ENCODE results near the gene KCTD16. TPM values are rescaled to one million over a fixed set of nuclear protein-coding genes. Genes with fewer than 3 reads are reported as not detected.

KCTD16 gene
- total and polyA plus RNA-seq, 2 donors (not counting 1 experiment from before 2014, with no cell fraction given) = not detected

- H3K4me1 Mint-ChIP-seq = no peaks in the 10 kb centered on the region
- no peak for DNase-seq
- H3K27ac Mint-ChIP-seq = no peak overlapping the region
- H2AFZ ChIP-seq (ENCODE audit: insufficient read depth, low read depth, low read length, poor library complexity, severe bottlenecking) = no peak overlapping the region
- no peaks in the 10 kb centered on the region for H3K9me3 ChIP-seq (ENCODE audit: control extremely low read depth in 1 of 3, control insufficient read depth in 2 of 3, insufficient read depth in 1 of 3, low read length in 2 of 3)
- H3K79me2 ChIP-seq (ENCODE audit: control insufficient read depth, insufficient read depth, low read length) = no peaks in the 10 kb centered on the region
- intact Hi-C loops (cut with micrococcal nuclease) = no loop called here
- H3K4me1 ChIP-seq (ENCODE audit: control insufficient read depth in 2 of 2, insufficient read depth in 2 of 2, low read length in 2 of 2) = no peaks in the 10 kb centered on the region
- 86% methylated on average over 2 of the region's 4 CpGs for WGBS (ENCODE audit: insufficient coverage)
- no peak for ATAC-seq (ENCODE audit: low read depth)
- no peak overlapping the region for H3K4me2 ChIP-seq (replicated peaks; ENCODE audit: low read depth, low read length, poor library complexity, severe bottlenecking)
- ChIA-PET CTCF (interaction anchor here (0.5 kb wide), 1 partner anchor 697 kb away, joined by 3 read pairs; no protein-coding TSS in a partner anchor), POLR2A (no interaction called here)
- TF ChIP-seq, protein P1, sequence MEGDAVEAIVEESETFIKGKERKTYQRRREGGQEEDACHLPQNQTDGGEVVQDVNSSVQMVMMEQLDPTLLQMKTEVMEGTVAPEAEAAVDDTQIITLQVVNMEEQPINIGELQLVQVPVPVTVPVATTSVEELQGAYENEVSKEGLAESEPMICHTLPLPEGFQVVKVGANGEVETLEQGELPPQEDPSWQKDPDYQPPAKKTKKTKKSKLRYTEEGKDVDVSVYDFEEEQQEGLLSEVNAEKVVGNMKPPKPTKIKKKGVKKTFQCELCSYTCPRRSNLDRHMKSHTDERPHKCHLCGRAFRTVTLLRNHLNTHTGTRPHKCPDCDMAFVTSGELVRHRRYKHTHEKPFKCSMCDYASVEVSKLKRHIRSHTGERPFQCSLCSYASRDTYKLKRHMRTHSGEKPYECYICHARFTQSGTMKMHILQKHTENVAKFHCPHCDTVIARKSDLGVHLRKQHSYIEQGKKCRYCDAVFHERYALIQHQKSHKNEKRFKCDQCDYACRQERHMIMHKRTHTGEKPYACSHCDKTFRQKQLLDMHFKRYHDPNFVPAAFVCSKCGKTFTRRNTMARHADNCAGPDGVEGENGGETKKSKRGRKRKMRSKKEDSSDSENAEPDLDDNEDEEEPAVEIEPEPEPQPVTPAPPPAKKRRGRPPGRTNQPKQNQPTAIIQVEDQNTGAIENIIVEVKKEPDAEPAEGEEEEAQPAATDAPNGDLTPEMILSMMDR (IDR thresholded peaks at IDR 0.05) = no peak
- TF ChIP-seq EZH2 (IDR thresholded peaks at IDR 0.05; ENCODE audit: borderline replicate concordance, insufficient read depth, low read depth, low read length, poor library complexity, severe bottlenecking) = no peak
- no peak overlapping the region for H3K4me3 ChIP-seq (ENCODE audit: control extremely low read depth in 1 of 5, extremely low read depth in 1 of 5, insufficient read depth in 1 of 5, low read depth in 2 of 5, low read length in 4 of 5)
- no peaks in the 10 kb centered on the region for H4K20me1 ChIP-seq (ENCODE audit: control insufficient read depth, insufficient read depth, low read length, poor library complexity, severe bottlenecking)
- H3K27ac ChIP-seq (ENCODE audit: low read length in 2 of 2) = no peak overlapping the region
- H3K27me3 Mint-ChIP-seq = peaks cover 3% of the 10 kb centered on the region
- H3K9ac ChIP-seq (ENCODE audit: low read length) = no peak overlapping the region
- H3K4me3 Mint-ChIP-seq = no peak overlapping the region
- H3K27me3 ChIP-seq (replicated peaks in 1 of 4; ENCODE audit: control extremely low read depth in 1 of 4, control insufficient read depth in 3 of 4, insufficient read depth in 4 of 4, low read length in 3 of 4) = no peaks in the 10 kb centered on the region
- no peaks in the 10 kb centered on the region for H3K9me3 Mint-ChIP-seq (ENCODE audit: insufficient read depth)
- H3K36me3 ChIP-seq (replicated peaks in 1 of 2; ENCODE audit: control extremely low read depth in 1 of 2, control insufficient read depth in 1 of 2, extremely low read depth in 1 of 2, insufficient read depth in 2 of 2, low read length in 1 of 2) = no peaks in the 10 kb centered on the region
Observed at GRCh38 chr5:144307736-144308135, 137.1 kb downstream of the KCTD16 start.

DNA sequence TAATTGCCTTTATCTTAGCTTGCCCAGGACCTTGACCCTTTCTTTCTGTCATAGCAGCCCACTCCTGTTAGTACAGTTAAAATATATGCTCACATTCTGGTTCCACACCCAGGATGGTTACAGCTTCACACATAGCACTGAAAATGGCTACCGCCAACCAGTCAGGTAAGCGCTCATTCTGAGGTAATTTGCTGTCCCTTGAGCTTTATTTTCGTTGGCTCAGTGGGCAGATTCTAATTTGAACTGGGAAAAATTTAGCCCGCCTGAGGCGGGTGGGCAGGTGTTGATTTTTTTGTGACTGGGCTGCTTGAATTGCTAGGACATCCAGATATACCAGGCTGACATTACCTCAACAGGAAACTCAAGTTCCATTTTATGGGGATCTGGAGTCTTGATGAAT is 137.5 kb downstream of the KCTD16 start:
- ATAC-seq (ENCODE audit: low read depth) = no peak
- no peaks in the 10 kb centered on the region for H3K36me3 ChIP-seq (replicated peaks in 1 of 2; ENCODE audit: control extremely low read depth in 1 of 2, control insufficient read depth in 1 of 2, extremely low read depth in 1 of 2, insufficient read depth in 2 of 2, low read length in 1 of 2)
- Mint-ChIP-seq H3K4me3 (no peak overlapping the region), H3K27ac (no peak overlapping the region), H3K9me3 (ENCODE audit: insufficient read depth) (no peaks in the 10 kb centered on the region), H3K4me1 (no peaks in the 10 kb centered on the region), H3K27me3 (peaks cover 3% of the 10 kb centered on the region)
- H3K4me1 ChIP-seq (ENCODE audit: control insufficient read depth in 2 of 2, insufficient read depth in 2 of 2, low read length in 2 of 2) = no peaks in the 10 kb centered on the region
- no peak overlapping the region for H3K4me2 ChIP-seq (replicated peaks; ENCODE audit: low read depth, low read length, poor library complexity, severe bottlenecking)
- H3K79me2 ChIP-seq (ENCODE audit: control insufficient read depth, insufficient read depth, low read length) = no peaks in the 10 kb centered on the region
- H3K9ac ChIP-seq (ENCODE audit: low read length) = no peak overlapping the region
- H3K4me3 ChIP-seq (ENCODE audit: control extremely low read depth in 1 of 5, extremely low read depth in 1 of 5, insufficient read depth in 1 of 5, low read depth in 2 of 5, low read length in 4 of 5) = no peak overlapping the region
- 100% methylated on average over 1 of the region's 5 CpGs for WGBS (ENCODE audit: insufficient coverage)
- CTCF ChIA-PET = interaction anchor here (0.5 kb wide), 1 partner anchor 696 kb away, joined by 3 read pairs; no protein-coding TSS in a partner anchor
- no peaks in the 10 kb centered on the region for H3K27me3 ChIP-seq (replicated peaks in 1 of 4; ENCODE audit: control extremely low read depth in 1 of 4, control insufficient read depth in 3 of 4, insufficient read depth in 4 of 4, low read length in 3 of 4)
- intact Hi-C loops (cut with micrococcal nuclease) = no loop called here
- no peaks in the 10 kb centered on the region for H3K9me3 ChIP-seq (ENCODE audit: control extremely low read depth in 1 of 3, control insufficient read depth in 2 of 3, insufficient read depth in 1 of 3, low read length in 2 of 3)
- TF ChIP-seq EZH2 (IDR thresholded peaks at IDR 0.05; ENCODE audit: borderline replicate concordance, insufficient read depth, low read depth, low read length, poor library complexity, severe bottlenecking) = no peak
- TF ChIP-seq, protein P1 (IDR thresholded peaks at IDR 0.05) = no peak
- H2AFZ ChIP-seq (ENCODE audit: insufficient read depth, low read depth, low read length, poor library complexity, severe bottlenecking) = no peak overlapping the region
- no peak for DNase-seq
- POLR2A ChIA-PET = no interaction called here
- no peaks in the 10 kb centered on the region for H4K20me1 ChIP-seq (ENCODE audit: control insufficient read depth, insufficient read depth, low read length, poor library complexity, severe bottlenecking)
- no peak overlapping the region for H3K27ac ChIP-seq (ENCODE audit: low read length in 2 of 2)
